ENCODE measurements around the gene KLHL22.

Gene KLHL22

DNA sequence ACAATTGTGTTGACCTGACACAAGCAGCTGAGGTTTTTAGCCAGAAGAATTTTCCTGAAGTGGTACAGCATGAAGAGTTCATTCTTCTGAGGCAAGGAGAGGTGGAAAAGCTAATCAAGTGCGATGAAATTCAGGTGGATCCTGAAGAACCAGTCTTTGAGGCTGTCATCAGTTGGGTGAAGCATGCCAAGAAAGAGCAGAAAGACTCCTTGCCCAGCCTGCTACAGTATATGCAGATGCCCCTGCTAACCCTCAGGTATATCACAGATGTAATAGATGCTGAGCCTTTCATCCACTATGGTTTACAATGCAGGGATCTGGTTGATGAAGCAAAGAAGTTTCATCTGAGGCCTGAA is 45.1 kb downstream of the KLHL22 start:
- TF ChIP-seq, protein P1, sequence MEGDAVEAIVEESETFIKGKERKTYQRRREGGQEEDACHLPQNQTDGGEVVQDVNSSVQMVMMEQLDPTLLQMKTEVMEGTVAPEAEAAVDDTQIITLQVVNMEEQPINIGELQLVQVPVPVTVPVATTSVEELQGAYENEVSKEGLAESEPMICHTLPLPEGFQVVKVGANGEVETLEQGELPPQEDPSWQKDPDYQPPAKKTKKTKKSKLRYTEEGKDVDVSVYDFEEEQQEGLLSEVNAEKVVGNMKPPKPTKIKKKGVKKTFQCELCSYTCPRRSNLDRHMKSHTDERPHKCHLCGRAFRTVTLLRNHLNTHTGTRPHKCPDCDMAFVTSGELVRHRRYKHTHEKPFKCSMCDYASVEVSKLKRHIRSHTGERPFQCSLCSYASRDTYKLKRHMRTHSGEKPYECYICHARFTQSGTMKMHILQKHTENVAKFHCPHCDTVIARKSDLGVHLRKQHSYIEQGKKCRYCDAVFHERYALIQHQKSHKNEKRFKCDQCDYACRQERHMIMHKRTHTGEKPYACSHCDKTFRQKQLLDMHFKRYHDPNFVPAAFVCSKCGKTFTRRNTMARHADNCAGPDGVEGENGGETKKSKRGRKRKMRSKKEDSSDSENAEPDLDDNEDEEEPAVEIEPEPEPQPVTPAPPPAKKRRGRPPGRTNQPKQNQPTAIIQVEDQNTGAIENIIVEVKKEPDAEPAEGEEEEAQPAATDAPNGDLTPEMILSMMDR (IDR thresholded peaks at IDR 0.05; ENCODE audit: poor library complexity, severe bottlenecking): no peak
- no peak overlapping the region for H3K4me3 ChIP-seq (ENCODE audit: severe bottlenecking)
- DNase-seq (ENCODE audit: low spot score): no peak

GRCh38 chr22:20449819-20450550 is 45.6 kb downstream of the KLHL22 start:
- ATAC-seq (ENCODE audit: low read depth): no peak

More for the DNA sequence above, 45.1 kb downstream of the KLHL22 start:
- Histone ChIP-seq H3K4me1 (ENCODE audit: insufficient read depth, poor library complexity, severe bottlenecking) (no peaks in the 10 kb centered on the region), H3K36me3 (ENCODE audit: low read depth) (no peaks in the 10 kb centered on the region), H3K27me3 (ENCODE audit: insufficient read depth, poor library complexity, severe bottlenecking) (no peaks in the 10 kb centered on the region), H3K9me3 (ENCODE audit: severe bottlenecking) (peaks cover 7% of the 10 kb centered on the region), H3K27ac (ENCODE audit: poor library complexity, severe bottlenecking) (no peak overlapping the region)
- no peak for ATAC-seq (ENCODE audit: low read depth)

DNA sequence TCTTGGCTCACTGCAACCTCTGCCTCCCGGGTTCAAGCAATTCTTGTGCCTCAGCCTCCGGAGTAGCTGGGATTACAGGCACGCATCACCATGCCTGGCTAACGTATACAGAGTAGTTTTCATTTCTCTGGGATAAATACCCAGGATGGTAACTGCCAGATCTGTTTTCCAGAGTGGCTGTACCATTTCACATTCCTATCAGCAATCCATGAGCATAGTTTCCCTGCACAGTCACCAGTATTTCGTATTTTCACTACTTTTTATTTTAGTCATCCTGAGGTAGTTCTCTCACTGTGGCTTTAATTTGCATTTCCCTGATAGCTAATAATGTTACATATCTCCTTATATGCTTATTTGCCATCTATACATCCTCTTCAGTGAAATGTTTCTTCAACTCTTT is 47.0 kb downstream of the KLHL22 start:
- H3K4me3 ChIP-seq (ENCODE audit: severe bottlenecking): no peak overlapping the region
- ATAC-seq (ENCODE audit: low read depth) (no peak), DNase-seq (ENCODE audit: low spot score) (no peak)
- H3K9me3 ChIP-seq (ENCODE audit: severe bottlenecking): peaks cover 7% of the 10 kb centered on the region
- no peak overlapping the region for H3K27ac ChIP-seq (ENCODE audit: poor library complexity, severe bottlenecking)
- no peaks in the 10 kb centered on the region for H3K4me1 ChIP-seq (ENCODE audit: insufficient read depth, poor library complexity, severe bottlenecking)
- no peaks in the 10 kb centered on the region for H3K27me3 ChIP-seq (ENCODE audit: insufficient read depth, poor library complexity, severe bottlenecking)
- H3K36me3 ChIP-seq (ENCODE audit: low read depth): 0 out of 2 replicates have a peak, but pooled peaks cover 6% of the 10 kb centered on the region
- TF ChIP-seq, protein P1 (IDR thresholded peaks at IDR 0.05; ENCODE audit: poor library complexity, severe bottlenecking): no peak

More at GRCh38 chr22:20449819-20450550, 45.6 kb downstream of the KLHL22 start:
- Histone ChIP-seq H3K9me3 (ENCODE audit: severe bottlenecking) (peaks cover 7% of the 10 kb centered on the region), H3K4me3 (ENCODE audit: severe bottlenecking) (no peak overlapping the region), H3K36me3 (ENCODE audit: low read depth) (no peaks in the 10 kb centered on the region), H3K27ac (ENCODE audit: poor library complexity, severe bottlenecking) (no peak overlapping the region), H3K27me3 (ENCODE audit: insufficient read depth, poor library complexity, severe bottlenecking) (no peaks in the 10 kb centered on the region), H3K4me1 (ENCODE audit: insufficient read depth, poor library complexity, severe bottlenecking) (no peaks in the 10 kb centered on the region)
- no peak for DNase-seq (ENCODE audit: low spot score)
- TF ChIP-seq, protein P1 (IDR thresholded peaks at IDR 0.05; ENCODE audit: poor library complexity, severe bottlenecking): no peak

DNA sequence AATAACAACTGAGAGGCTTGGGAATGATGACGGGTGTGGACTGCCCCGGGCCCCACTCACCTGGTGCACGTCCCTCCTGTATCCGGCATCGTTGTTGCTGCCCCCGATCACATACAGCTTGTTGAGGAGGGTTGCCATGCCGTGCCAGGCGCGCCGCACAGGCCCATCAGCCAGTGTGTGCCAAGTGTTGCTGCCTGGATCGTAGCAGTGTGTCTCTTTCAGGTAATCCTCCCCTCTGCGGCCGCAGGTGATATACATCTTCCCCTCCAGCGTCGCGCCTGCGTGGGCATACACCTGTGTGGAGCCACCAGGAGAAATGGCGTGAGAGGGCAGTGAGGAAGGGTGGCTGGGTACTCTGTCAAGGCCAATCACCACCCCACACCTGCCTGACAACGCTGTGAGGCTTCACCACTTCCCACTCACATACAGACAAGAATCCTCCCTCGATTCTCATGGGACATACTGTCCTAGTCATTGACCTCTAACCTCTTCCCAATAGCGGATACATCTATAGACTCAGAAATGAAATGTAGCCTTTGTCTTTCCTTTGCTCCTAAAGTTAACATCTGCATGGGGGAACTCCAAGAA is 49.1 kb downstream of the KLHL22 start:
- DNase-seq (ENCODE audit: low spot score) (no peak), ATAC-seq (ENCODE audit: low read depth) (no peak)
- Histone ChIP-seq H3K9me3 (ENCODE audit: severe bottlenecking) (peaks cover 7% of the 10 kb centered on the region), H3K27me3 (ENCODE audit: insufficient read depth, poor library complexity, severe bottlenecking) (no peaks in the 10 kb centered on the region), H3K4me1 (ENCODE audit: insufficient read depth, poor library complexity, severe bottlenecking) (no peaks in the 10 kb centered on the region), H3K27ac (ENCODE audit: poor library complexity, severe bottlenecking) (no peak overlapping the region), H3K4me3 (ENCODE audit: severe bottlenecking) (no peak overlapping the region), H3K36me3 (ENCODE audit: low read depth) (peaks cover 11% of the 10 kb centered on the region; the same call in 1 of the 2 replicates)
- TF ChIP-seq, protein P1 (IDR thresholded peaks at IDR 0.05; ENCODE audit: poor library complexity, severe bottlenecking): no peak

- no peak overlapping the region for H3K4me3 ChIP-seq (ENCODE audit: severe bottlenecking)
- H3K27ac ChIP-seq (ENCODE audit: poor library complexity, severe bottlenecking): no peak overlapping the region
- TF ChIP-seq, protein P1 (IDR thresholded peaks at IDR 0.05; ENCODE audit: poor library complexity, severe bottlenecking): no peak
- no peaks in the 10 kb centered on the region for H3K4me1 ChIP-seq (ENCODE audit: insufficient read depth, poor library complexity, severe bottlenecking)
- DNase-seq (ENCODE audit: low spot score) (no peak), ATAC-seq (ENCODE audit: low read depth) (no peak)
- peaks cover 11% of the 10 kb centered on the region; the same call in 1 of the 2 replicates for H3K36me3 ChIP-seq (ENCODE audit: low read depth)
- H3K9me3 ChIP-seq (ENCODE audit: severe bottlenecking): peaks cover under 1% of the 10 kb centered on the region
- H3K27me3 ChIP-seq (ENCODE audit: insufficient read depth, poor library complexity, severe bottlenecking): no peaks in the 10 kb centered on the region
These were observed 51.3 kb downstream of the KLHL22 start for GRCh38 chr22:20444325-20444724.

Measured in RWPE2 (cell line).